ENCODE measurements around the gene TNFRSF14. TPM values are rescaled to one million over a fixed set of nuclear protein-coding genes. Genes with fewer than 3 reads are reported as not detected.

The TNFRSF14 gene
- total RNA-seq, 1 donor from 2014 or later: 0.26 TPM

DNA sequence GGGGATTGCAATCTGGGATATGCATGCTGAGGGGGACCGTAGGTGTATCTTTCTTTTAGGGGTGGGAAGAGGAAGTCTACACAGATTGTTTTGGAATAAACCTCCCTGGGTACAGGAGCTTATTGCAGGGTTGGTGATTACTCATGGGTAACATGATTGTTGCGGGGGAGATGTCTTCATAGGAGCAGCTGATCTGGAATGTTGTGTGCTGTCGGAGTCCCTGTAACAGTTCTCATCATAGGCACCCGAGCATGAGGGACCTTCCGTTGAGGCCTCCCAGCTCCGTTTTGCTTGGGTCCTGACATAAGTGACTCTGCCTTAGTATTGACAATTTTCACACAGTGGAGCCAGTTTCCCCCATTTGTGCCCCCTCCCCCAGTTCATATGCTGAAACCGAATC is 26.2 kb downstream of the TNFRSF14 start:
- DNase-seq (ENCODE audit: low spot score): no peak
- Mint-ChIP-seq H3K9me3 (ENCODE audit: unreplicated experiment) (no peaks in the 10 kb centered on the region), H3K4me1 (ENCODE audit: unreplicated experiment) (peaks cover 37% of the 10 kb centered on the region), H3K27me3 (ENCODE audit: unreplicated experiment) (peaks cover 13% of the 10 kb centered on the region), H3K36me3 (ENCODE audit: low read depth, unreplicated experiment) (no peaks in the 10 kb centered on the region), H3K4me3 (ENCODE audit: unreplicated experiment) (no peak overlapping the region), H3K27ac (ENCODE audit: unreplicated experiment) (no peak overlapping the region)
- TF ChIP-seq, protein P1, sequence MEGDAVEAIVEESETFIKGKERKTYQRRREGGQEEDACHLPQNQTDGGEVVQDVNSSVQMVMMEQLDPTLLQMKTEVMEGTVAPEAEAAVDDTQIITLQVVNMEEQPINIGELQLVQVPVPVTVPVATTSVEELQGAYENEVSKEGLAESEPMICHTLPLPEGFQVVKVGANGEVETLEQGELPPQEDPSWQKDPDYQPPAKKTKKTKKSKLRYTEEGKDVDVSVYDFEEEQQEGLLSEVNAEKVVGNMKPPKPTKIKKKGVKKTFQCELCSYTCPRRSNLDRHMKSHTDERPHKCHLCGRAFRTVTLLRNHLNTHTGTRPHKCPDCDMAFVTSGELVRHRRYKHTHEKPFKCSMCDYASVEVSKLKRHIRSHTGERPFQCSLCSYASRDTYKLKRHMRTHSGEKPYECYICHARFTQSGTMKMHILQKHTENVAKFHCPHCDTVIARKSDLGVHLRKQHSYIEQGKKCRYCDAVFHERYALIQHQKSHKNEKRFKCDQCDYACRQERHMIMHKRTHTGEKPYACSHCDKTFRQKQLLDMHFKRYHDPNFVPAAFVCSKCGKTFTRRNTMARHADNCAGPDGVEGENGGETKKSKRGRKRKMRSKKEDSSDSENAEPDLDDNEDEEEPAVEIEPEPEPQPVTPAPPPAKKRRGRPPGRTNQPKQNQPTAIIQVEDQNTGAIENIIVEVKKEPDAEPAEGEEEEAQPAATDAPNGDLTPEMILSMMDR (IDR thresholded peaks at IDR 0.05; ENCODE audit: unreplicated experiment): no peak

DNA sequence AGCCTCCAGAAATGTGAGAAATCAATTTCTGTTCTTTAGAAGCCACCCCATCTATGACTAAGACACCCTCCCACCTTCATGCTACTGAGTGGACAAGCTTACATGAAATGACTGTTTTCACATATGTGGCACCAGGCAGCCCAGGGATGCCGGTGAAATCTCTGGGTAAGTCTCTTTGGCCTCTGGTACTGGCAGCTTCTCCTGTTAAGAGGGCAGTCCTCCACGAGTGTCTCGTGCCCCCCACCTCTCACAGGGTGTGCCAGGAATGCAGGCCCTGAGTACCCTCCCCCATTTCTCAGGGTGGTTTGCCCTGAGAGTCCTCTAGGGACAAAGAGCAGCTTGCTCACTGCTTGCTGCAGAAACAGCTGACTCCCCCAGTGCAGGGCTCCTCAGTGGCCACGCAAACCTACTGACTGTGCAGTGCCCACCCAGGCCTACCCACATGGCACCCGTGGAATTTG is 27.2 kb downstream of the TNFRSF14 start:
- TF ChIP-seq, protein P1 (IDR thresholded peaks at IDR 0.05; ENCODE audit: unreplicated experiment): no peak
- Mint-ChIP-seq H3K27ac (ENCODE audit: unreplicated experiment) (no peak overlapping the region), H3K36me3 (ENCODE audit: low read depth, unreplicated experiment) (no peaks in the 10 kb centered on the region), H3K4me3 (ENCODE audit: unreplicated experiment) (no peak overlapping the region), H3K9me3 (ENCODE audit: unreplicated experiment) (no peaks in the 10 kb centered on the region), H3K27me3 (ENCODE audit: unreplicated experiment) (peaks cover 13% of the 10 kb centered on the region), H3K4me1 (ENCODE audit: unreplicated experiment) (peaks cover 32% of the 10 kb centered on the region)
- no peak for DNase-seq (ENCODE audit: low spot score)

DNA sequence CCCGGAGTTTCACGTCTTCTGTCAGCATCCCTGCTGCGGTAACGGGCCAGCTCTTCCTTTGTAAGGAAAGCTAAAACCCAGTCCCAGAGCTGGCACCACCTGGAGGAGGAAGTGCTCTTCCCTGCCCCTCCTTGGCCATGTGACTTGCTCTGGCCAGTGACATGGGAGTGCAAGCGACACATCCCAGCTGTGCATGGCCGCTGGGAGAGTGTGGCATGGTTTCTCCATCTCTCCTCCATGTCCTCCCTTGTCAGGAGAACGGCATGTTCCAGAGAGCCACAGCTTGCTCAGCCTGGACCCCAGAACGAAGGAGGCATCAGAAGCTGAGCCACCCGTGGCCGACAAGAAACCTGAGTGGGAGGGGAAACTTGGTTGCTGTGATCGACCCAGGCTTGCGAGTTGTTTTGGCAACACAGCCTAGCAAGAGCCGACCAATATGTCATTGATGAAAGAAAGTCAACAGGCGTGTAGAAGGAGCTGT is 27.7 kb downstream of the TNFRSF14 start:
- H3K9me3 Mint-ChIP-seq (ENCODE audit: unreplicated experiment): no peaks in the 10 kb centered on the region
- DNase-seq (ENCODE audit: low spot score): no peak
- TF ChIP-seq, protein P1 (IDR thresholded peaks at IDR 0.05; ENCODE audit: unreplicated experiment): no peak
- H3K27me3 Mint-ChIP-seq (ENCODE audit: unreplicated experiment): peaks cover 13% of the 10 kb centered on the region
- H3K27ac Mint-ChIP-seq (ENCODE audit: unreplicated experiment): no peak overlapping the region
- no peak overlapping the region for H3K4me3 Mint-ChIP-seq (ENCODE audit: unreplicated experiment)
- peaks cover 27% of the 10 kb centered on the region for H3K4me1 Mint-ChIP-seq (ENCODE audit: unreplicated experiment)
- H3K36me3 Mint-ChIP-seq (ENCODE audit: low read depth, unreplicated experiment): no peaks in the 10 kb centered on the region

DNA sequence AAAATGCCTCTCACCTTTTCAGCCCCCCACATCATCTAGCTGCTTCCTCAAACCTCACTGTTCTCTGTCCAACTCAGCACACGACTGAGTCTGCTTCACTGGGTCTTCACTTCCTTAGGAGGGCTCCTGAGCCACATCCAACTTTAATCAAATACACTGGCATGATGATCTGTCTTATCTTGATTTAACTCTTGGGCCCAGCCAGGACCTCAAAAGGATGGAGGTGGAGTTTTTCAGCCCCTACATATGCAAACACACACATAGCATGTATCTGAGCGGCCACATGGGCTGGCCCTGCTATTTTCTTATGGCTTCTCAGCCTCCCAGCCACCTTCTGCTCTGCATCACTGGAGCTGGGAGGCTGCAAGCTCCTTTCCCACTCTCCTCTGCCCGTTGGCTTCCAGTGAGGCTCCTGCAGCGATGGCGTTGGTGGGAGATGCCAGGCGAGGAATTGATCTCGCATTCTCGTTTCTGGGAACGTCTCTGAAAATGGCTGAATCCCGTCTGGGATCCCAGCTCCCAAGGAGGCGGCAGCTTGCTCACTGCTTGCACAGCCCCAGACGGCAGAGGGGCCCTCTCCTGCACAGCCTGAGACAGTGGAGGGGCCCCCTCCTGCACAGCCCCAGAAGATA is 28.6 kb downstream of the TNFRSF14 start:
- peak overlapping the region; percentile 67 for H3K4me3 Mint-ChIP-seq (ENCODE audit: unreplicated experiment)
- TF ChIP-seq, protein P1 (IDR thresholded peaks at IDR 0.05; ENCODE audit: unreplicated experiment): no peak
- peaks cover 14% of the 10 kb centered on the region for H3K27me3 Mint-ChIP-seq (ENCODE audit: unreplicated experiment)
- H3K4me1 Mint-ChIP-seq (ENCODE audit: unreplicated experiment): peaks cover 21% of the 10 kb centered on the region
- DNase-seq (ENCODE audit: low spot score): no peak
- no peaks in the 10 kb centered on the region for H3K9me3 Mint-ChIP-seq (ENCODE audit: unreplicated experiment)
- no peak overlapping the region for H3K27ac Mint-ChIP-seq (ENCODE audit: unreplicated experiment)
- no peaks in the 10 kb centered on the region for H3K36me3 Mint-ChIP-seq (ENCODE audit: low read depth, unreplicated experiment)

DNA sequence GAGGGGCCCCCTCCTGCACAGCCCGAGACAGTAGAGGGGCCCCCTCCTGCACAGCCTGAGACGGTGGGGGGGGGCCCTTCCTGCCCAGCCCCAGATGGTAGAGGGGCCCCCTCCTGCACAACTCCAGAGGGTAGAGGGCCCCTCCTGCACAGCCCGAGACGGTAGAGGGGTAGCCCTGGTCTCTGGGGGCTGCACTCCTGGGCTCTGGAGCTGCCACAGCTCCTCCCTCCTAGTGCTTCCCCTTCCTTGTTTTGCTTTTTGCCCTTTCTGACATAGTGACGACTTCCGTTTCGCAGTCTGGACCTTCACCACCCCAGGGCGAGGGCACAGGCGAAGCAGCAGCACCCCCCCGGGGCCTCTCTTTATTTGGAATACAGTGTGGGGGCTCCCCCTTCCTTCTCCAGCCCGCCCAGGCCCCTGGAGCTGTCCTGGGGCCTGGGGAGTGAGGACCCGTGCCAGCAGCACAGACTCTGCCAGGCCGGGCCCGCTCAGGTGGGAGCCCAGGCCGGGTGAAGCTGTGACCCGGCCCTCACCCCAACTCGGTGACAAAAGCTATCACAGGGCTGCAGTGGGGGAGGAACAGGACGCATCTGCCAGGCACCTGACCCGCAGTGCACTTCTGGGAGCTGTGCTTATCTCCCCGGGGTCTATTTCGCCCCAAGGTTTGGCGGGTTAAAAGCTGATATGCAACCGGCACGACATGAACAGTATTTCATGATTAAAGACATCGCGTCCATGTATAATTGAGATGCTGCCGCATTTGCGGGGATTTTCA is 29.3 kb downstream of the TNFRSF14 start:
- DNase-seq (ENCODE audit: low spot score): peak; percentile 46
- Mint-ChIP-seq H3K36me3 (ENCODE audit: low read depth, unreplicated experiment) (no peaks in the 10 kb centered on the region), H3K27ac (ENCODE audit: unreplicated experiment) (peak overlapping the region; percentile 48), H3K4me3 (ENCODE audit: unreplicated experiment) (peak overlapping the region; percentile 88), H3K27me3 (ENCODE audit: unreplicated experiment) (peaks cover 12% of the 10 kb centered on the region), H3K9me3 (ENCODE audit: unreplicated experiment) (no peaks in the 10 kb centered on the region), H3K4me1 (ENCODE audit: unreplicated experiment) (peaks cover 19% of the 10 kb centered on the region)
- TF ChIP-seq, protein P1 (IDR thresholded peaks at IDR 0.05; ENCODE audit: unreplicated experiment): no peak
